K562 (cell line): ENCODE measurements around the gene UFC1. TPM values are rescaled to one million over a fixed set of nuclear protein-coding genes. Genes with fewer than 3 reads are reported as not detected.

ENCODE experiments used
- BRD9 ChIP-seq: fragments of 450-650 bp; IDR thresholded peaks from 2 replicates; pipeline ENCODE4 v1.6.1; 2018; ENCODE audit warnings: low read depth; ENCODE audit not compliant: partially characterized antibody
- CBX8 ChIP-seq: fragments of 200-600 bp; sonication (generic); IDR thresholded peaks from 2 replicates; pipeline ENCODE4 v1.6.1; 2012; ENCODE audit warnings: borderline replicate concordance, mixed run types, low read depth, mild to moderate bottlenecking, moderate library complexity, mixed read lengths, low read length, control low read depth, inconsistent platforms; ENCODE audit not compliant: poor library complexity, severe bottlenecking; ENCODE audit errors: extremely low read depth
- EZH2 ChIP-seq: IDR thresholded peaks from 2 replicates; pipeline ENCODE4 v1.6.1; 2012; ENCODE audit warnings: low read depth, mild to moderate bottlenecking, inconsistent platforms, low read length, borderline replicate concordance
- FOXA1 ChIP-seq: fragments of 450-650 bp; IDR thresholded peaks from 2 replicates; pipeline ENCODE4 v1.6.1; 2016; ENCODE audit warnings: mild to moderate bottlenecking, borderline replicate concordance
- GTF2A2 ChIP-seq: IDR thresholded peaks from 2 replicates; pipeline ENCODE4 v1.6.1; 2016; ENCODE audit warnings: mild to moderate bottlenecking, missing genetic modification characterization, missing compliant biosample characterization
- HBP1 ChIP-seq: fragments of 450-650 bp; formaldehyde crosslinking; IDR thresholded peaks from 2 replicates; pipeline ENCODE4 v1.4.0; 2022; ENCODE audit warnings: missing genetic modification characterization
- KDM4B ChIP-seq, 2 experiments: fragments of 450-650 bp in 1 of 2; sonication (generic) in 1 of 2; IDR thresholded peaks; 2 replicates each; pipeline ENCODE4 v1.6.1; 2016 to 2017; ENCODE audit warnings: borderline replicate concordance in 2 of 2, antibody characterized with exemption in 1 of 2, low read depth in 1 of 2, mild to moderate bottlenecking in 1 of 2
- MAX ChIP-seq: sonication (generic); formaldehyde crosslinking; IDR thresholded peaks from 2 replicates; pipeline ENCODE4 v1.9.0; 2022; ENCODE audit warnings: mild to moderate bottlenecking, missing genetic modification reagents
- POLR2AphosphoS2 ChIP-seq: IDR thresholded peaks from 2 replicates; pipeline ENCODE4 v1.6.1; 2012; ENCODE audit warnings: low read length, improper control_type of control experiment
- SFPQ ChIP-seq: fragments of 200-400 bp; formaldehyde crosslinking; IDR thresholded peaks from 2 replicates; pipeline ENCODE4 v1.6.1; 2017; ENCODE audit warnings: mild to moderate bottlenecking, low read depth, low read length, moderate library complexity
- SMAD1 ChIP-seq: fragments of 150-350 bp; IDR thresholded peaks from 2 replicates; pipeline ENCODE4 v1.6.1; 2014; ENCODE audit warnings: low read length, low read depth; ENCODE audit not compliant: partially characterized antibody
- ZBTB8A ChIP-seq: fragments of 450-650 bp; IDR thresholded peaks from 2 replicates; pipeline ENCODE4 v1.6.1; 2018; ENCODE audit warnings: mild to moderate bottlenecking, moderate library complexity; ENCODE audit not compliant: partially characterized antibody
- ZNF217 ChIP-seq: sonication (generic); formaldehyde crosslinking; IDR thresholded peaks from 2 replicates; pipeline ENCODE4 v1.8.0; 2022; ENCODE audit warnings: mild to moderate bottlenecking, missing genetic modification reagents
- ZNF518B ChIP-seq: fragments of 250-450 bp; sonication (Bioruptor Pico); IDR thresholded peaks from 2 replicates; pipeline ENCODE4 v1.5.0; 2021; ENCODE audit warnings: mild to moderate bottlenecking, moderate library complexity
- ZNF589 ChIP-seq: fragments of 200-800 bp; sonication (Bioruptor generic); IDR thresholded peaks from 2 replicates; pipeline ENCODE4 v1.6.1; 2016; ENCODE audit warnings: low read depth, missing genetic modification characterization, missing compliant biosample characterization
- ZNF740 ChIP-seq, 3 experiments: fragments of 200-800 bp in 1 of 3; sonication (Bioruptor generic) in 1 of 3; sonication (generic) in 1 of 3; formaldehyde crosslinking in 1 of 3; IDR thresholded peaks; 2 replicates each; pipeline versions ENCODE4 v1.6.1 to v1.8.0; 2016 to 2022; ENCODE audit warnings: mild to moderate bottlenecking in 2 of 3, missing compliant biosample characterization in 2 of 3, missing genetic modification characterization in 2 of 3, missing genetic modification reagents in 1 of 3
- polyA plus RNA-seq, 8 experiments: library from polyadenylated mRNA; depleted of rRNA in 4 of 8; stranded (reverse) in 5 of 8; unstranded in 3 of 8; fragments of >200 nt; fragmentation: Nextera tagmentation in 2 of 8; fragmentation: Illumina TruSeq in 1 of 8; extraction: Ambion mirVana in 2 of 8; extraction: Trizol in 1 of 8; gene quantifications; 2 replicates each; pipeline versions ENCODE4 v1.2.1 to v1.2.3, GENCODE V29; 2011 to 2014; ENCODE audit warnings: inconsistent platforms in 1 of 8, missing spikeins in 1 of 8
- total RNA-seq, 7 experiments: library from RNA; depleted of rRNA in 6 of 7; stranded (reverse); fragments of >200 nt in 6 of 7; fragmentation: Illumina TruSeq in 2 of 7; extraction: Trizol in 2 of 7; gene quantifications; 2 replicates each; pipeline versions ENCODE4 v1.2.1 to v1.2.3, GENCODE V29; 2011 to 2021; ENCODE audit warnings: low replicate concordance in 1 of 7

The UFC1 gene
- total and polyA plus RNA-seq, 9 of the 15 experiments (the other 6 are each of a cell fraction or from before 2014, with no cell fraction given), result 92.8 to 220 (median 161) TPM

GRCh38 chr1:161201836-161202712 is 48.3 kb downstream of the UFC1 start, which contains the start of gene NDUFS2 (continued):
- TF ChIP-seq CBX8 (no peak), KDM4B (IDR thresholded peaks at IDR 0.05; ENCODE audit: borderline replicate concordance in 2 of 2, low read depth in 1 of 2) (peak in 1 of 2 experiments; percentile 76; a peak in 1 of 4 replicates), ZBTB8A (no peak), EZH2 (no peak), GTF2A2 (tag) (no peak), MAX (peak; percentile 67), HBP1 (CRISPR knock-in tag) (0 out of 2 replicates have a peak, but pooled peaks have one; percentile 38), ZNF740 (CRISPR knock-in tag; IDR thresholded peaks at IDR 0.05) (no peak; the same call in none of the 2 replicates), ZNF740 (tag; IDR thresholded peaks at IDR 0.05) (no peak; a peak in 1 of 4 replicates), FOXA1 (no peak), BRD9 (peak; percentile 69), ZNF589 (no peak), ZNF217 (no peak), POLR2AphosphoS2 (no peak), ZNF518B (CRISPR knock-in tag) (no peak), SFPQ (no peak), SMAD1 (peak; percentile 31)
